ENCODE measurements around the gene HOXC12.

Gene HOXC12

GRCh38 chr12:53968214-53969127 lies 13.8 kb downstream of the HOXC12 start:
- Histone ChIP-seq H3K4me3 (ENCODE audit: low read length) (no peak overlapping the region), H3K4me1 (ENCODE audit: low read length) (no peaks in the 10 kb centered on the region), H3K27ac (ENCODE audit: low read length) (no peak overlapping the region), H3K79me2 (ENCODE audit: low read length) (no peaks in the 10 kb centered on the region), H3K4me2 (ENCODE audit: low read depth, low read length) (no peak overlapping the region), H3K9me2 (replicated peaks; ENCODE audit: insufficient read depth, low read length) (no peaks in the 10 kb centered on the region), H3K27me3 (replicated peaks; ENCODE audit: insufficient read depth, low read length) (peaks cover 100% of the 10 kb centered on the region), H2AFZ (ENCODE audit: low read length) (no peak overlapping the region), H3K36me3 (replicated peaks; ENCODE audit: insufficient read depth, low read length) (no peaks in the 10 kb centered on the region), H3K9me3 (replicated peaks; ENCODE audit: insufficient read depth, low read length) (no peaks in the 10 kb centered on the region), H4K20me1 (ENCODE audit: insufficient read depth, low read length) (no peaks in the 10 kb centered on the region), H3F3A (ENCODE audit: insufficient read depth, low read length) (no peaks in the 10 kb centered on the region), H3K9ac (ENCODE audit: low read length) (no peak overlapping the region)
- TF ChIP-seq CTCF (IDR thresholded peaks at IDR 0.05; ENCODE audit: low read length) (no peak), EZH2 (optimal IDR thresholded peaks at IDR 0.05; ENCODE audit: low read depth, low read length) (no peak), EZH2phosphoT487 (IDR thresholded peaks at IDR 0.05; ENCODE audit: low read length) (no peak)
- no peak for DNase-seq

GRCh38 chr12:53969588-53970259 lies 15.0 kb downstream of the HOXC12 start:
- Histone ChIP-seq H3K9ac (ENCODE audit: low read length) (no peak overlapping the region), H2AFZ (ENCODE audit: low read length) (no peak overlapping the region), H3K4me1 (ENCODE audit: low read length) (no peaks in the 10 kb centered on the region), H3K9me2 (replicated peaks; ENCODE audit: insufficient read depth, low read length) (no peaks in the 10 kb centered on the region), H3K9me3 (replicated peaks; ENCODE audit: insufficient read depth, low read length) (no peaks in the 10 kb centered on the region), H3F3A (ENCODE audit: insufficient read depth, low read length) (no peaks in the 10 kb centered on the region), H3K36me3 (replicated peaks; ENCODE audit: insufficient read depth, low read length) (no peaks in the 10 kb centered on the region), H3K27ac (ENCODE audit: low read length) (no peak overlapping the region), H3K79me2 (ENCODE audit: low read length) (no peaks in the 10 kb centered on the region), H3K27me3 (replicated peaks; ENCODE audit: insufficient read depth, low read length) (peaks cover 100% of the 10 kb centered on the region), H3K4me2 (ENCODE audit: low read depth, low read length) (no peak overlapping the region), H3K4me3 (ENCODE audit: low read length) (no peak overlapping the region), H4K20me1 (ENCODE audit: insufficient read depth, low read length) (no peaks in the 10 kb centered on the region; the same call in 1 of the 2 replicates)
- no peak for TF ChIP-seq EZH2phosphoT487 (IDR thresholded peaks at IDR 0.05; ENCODE audit: low read length)
- no peak for TF ChIP-seq CTCF (IDR thresholded peaks at IDR 0.05; ENCODE audit: low read length)
- TF ChIP-seq EZH2 (optimal IDR thresholded peaks at IDR 0.05; ENCODE audit: low read depth, low read length): no peak
- no peak for DNase-seq

GRCh38 chr12:53970451-53970850 lies 15.7 kb downstream of the HOXC12 start:
- Histone ChIP-seq H3K9me3 (replicated peaks; ENCODE audit: insufficient read depth, low read length) (no peaks in the 10 kb centered on the region), H3K4me1 (ENCODE audit: low read length) (no peaks in the 10 kb centered on the region), H3K4me3 (ENCODE audit: low read length) (no peak overlapping the region), H3K4me2 (ENCODE audit: low read depth, low read length) (no peak overlapping the region), H3K27ac (ENCODE audit: low read length) (no peak overlapping the region), H3K27me3 (replicated peaks; ENCODE audit: insufficient read depth, low read length) (peaks cover 97% of the 10 kb centered on the region), H3K79me2 (ENCODE audit: low read length) (no peaks in the 10 kb centered on the region), H2AFZ (ENCODE audit: low read length) (no peak overlapping the region), H3K9ac (ENCODE audit: low read length) (no peak overlapping the region), H3K36me3 (replicated peaks; ENCODE audit: insufficient read depth, low read length) (no peaks in the 10 kb centered on the region), H3K9me2 (replicated peaks; ENCODE audit: insufficient read depth, low read length) (no peaks in the 10 kb centered on the region), H4K20me1 (ENCODE audit: insufficient read depth, low read length) (no peaks in the 10 kb centered on the region; the same call in 1 of the 2 replicates), H3F3A (ENCODE audit: insufficient read depth, low read length) (peaks cover 4% of the 10 kb centered on the region; the same call in 1 of the 2 replicates)
- TF ChIP-seq EZH2 (optimal IDR thresholded peaks at IDR 0.05; ENCODE audit: low read depth, low read length) (no peak), CTCF (IDR thresholded peaks at IDR 0.05; ENCODE audit: low read length) (no peak), EZH2phosphoT487 (IDR thresholded peaks at IDR 0.05; ENCODE audit: low read length) (no peak)
- no peak for DNase-seq

All from MM.1S (cell line).